ENCODE results near the gene CCPG1. TPM values are rescaled to one million over a fixed set of nuclear protein-coding genes. Genes with fewer than 3 reads are reported as not detected.

Gene CCPG1
- total RNA-seq, 1 experiment from 2014 or later = 14.3 TPM

- no peaks in the 10 kb centered on the region for H3K36me3 ChIP-seq (replicated peaks; ENCODE audit: control insufficient read depth, insufficient read depth, low read length)
- H3K27me3 ChIP-seq (ENCODE audit: control insufficient read depth, insufficient read depth, low read length) = no peaks in the 10 kb centered on the region
- peak overlapping the region; percentile 71 for H3K4me3 ChIP-seq (ENCODE audit: insufficient read depth, low read depth, low read length)
- DNase-seq = no peak
Observed at GRCh38 chr15:55319537-55320237, 88.5 kb downstream of the CCPG1 start.

GRCh38 chr15:55318588-55319494, 89.3 kb downstream of the CCPG1 start, which contains the start of the genes PIGB and PIGBOS1:
PIGB (plus strand) TSS chr15:55319222; CDS start chr15:55319251, 29 bp downstream.
PIGBOS1 (minus strand) TSS chr15:55319123; CDS start chr15:55317792, 1,331 bp downstream.
- Histone ChIP-seq H3K27me3 (ENCODE audit: control insufficient read depth, insufficient read depth, low read length) (no peaks in the 10 kb centered on the region), H3K4me3 (ENCODE audit: insufficient read depth, low read depth, low read length) (peak within 1 kb of the TSS; percentile 71), H3K36me3 (replicated peaks; ENCODE audit: control insufficient read depth, insufficient read depth, low read length) (no peaks in the 10 kb centered on the region)
- peak; percentile 70 for DNase-seq

Other genes starting within 250 kb of the CCPG1 start
- 106 and 117 TPM in 2 replicates for gene RSL24D1, start 211.4 kb downstream of the CCPG1 start, total RNA-seq (2014; rRNA removed; shearing (Covaris generic))
- gene RAB27A, start 118.5 kb downstream of the CCPG1 start, total RNA-seq (2014; rRNA removed; shearing (Covaris generic)) = 0.90 and 1.5 TPM in 2 replicates
- gene PIGBOS1, start 89.2 kb downstream of the CCPG1 start, total RNA-seq (2014; rRNA removed; shearing (Covaris generic)) = 18.8 and 20.1 TPM in 2 replicates
- gene PIGB, start 89.1 kb downstream of the CCPG1 start, total RNA-seq (2014; rRNA removed; shearing (Covaris generic)) = 7.1 and 10.1 TPM in 2 replicates
- gene PIERCE2, start 136 bp upstream of the CCPG1 start, total RNA-seq (2014; rRNA removed; shearing (Covaris generic)) = 1.5 and 3.1 TPM in 2 replicates
- gene DNAAF4, start 99.9 kb upstream of the CCPG1 start, total RNA-seq (2014; rRNA removed; shearing (Covaris generic)) = 0.48 and 1.1 TPM in 2 replicates
- gene PYGO1, start 180.0 kb upstream of the CCPG1 start, total RNA-seq (2014; rRNA removed; shearing (Covaris generic)) = 0.24 and 0.59 TPM in 2 replicates

Measured in H7 (cell line).